Loucy (cell line): ENCODE measurements around the gene PIK3CB.

Source experiments
- H2AFZ ChIP-seq: fragments of 200-600 bp; sonication (generic); 2 replicates; pipeline ENCODE4 v1.6.0; 2016; ENCODE audit warnings: antibody characterized with exemption, mild to moderate bottlenecking, low read length, moderate library complexity
- H3F3A ChIP-seq: fragments of 200-600 bp; 2 replicates; pipeline ENCODE4 v1.6.0; 2016; ENCODE audit warnings: antibody characterized with exemption, low read depth, mild to moderate bottlenecking
- H3K27me3 ChIP-seq: fragments of 200-600 bp; sonication (generic); 2 replicates; pipeline ENCODE4 v1.6.1; 2014; ENCODE audit warnings: low read length, mild to moderate bottlenecking; ENCODE audit not compliant: insufficient read depth, poor library complexity, severe bottlenecking
- H3K36me3 ChIP-seq: fragments of 200-600 bp; sonication (generic); 2 replicates; pipeline ENCODE4 v1.6.1; 2016; ENCODE audit warnings: low read length; ENCODE audit not compliant: insufficient read depth
- H3K4me1 ChIP-seq: fragments of 200-600 bp; sonication (generic); 2 replicates; pipeline ENCODE4 v1.5.1; 2014; ENCODE audit warnings: low read length, mild to moderate bottlenecking; ENCODE audit not compliant: insufficient read depth, poor library complexity, severe bottlenecking
- H3K4me2 ChIP-seq: fragments of 200-600 bp; sonication (generic); 2 replicates; pipeline ENCODE4 v1.6.0; 2014; ENCODE audit warnings: antibody characterized with exemption, low read length, low read depth, mild to moderate bottlenecking; ENCODE audit not compliant: poor library complexity, severe bottlenecking
- H3K4me3 ChIP-seq: fragments of 200-600 bp; sonication (generic); 2 replicates; pipeline ENCODE4 v1.5.1; 2014; ENCODE audit warnings: low read length, mild to moderate bottlenecking, mixed read lengths; ENCODE audit not compliant: poor library complexity, severe bottlenecking
- H3K79me2 ChIP-seq: fragments of 200-600 bp; sonication (generic); 2 replicates; pipeline ENCODE4 v1.6.1; 2014; ENCODE audit warnings: low read length; ENCODE audit not compliant: insufficient read depth
- H3K9ac ChIP-seq: fragments of 200-600 bp; sonication (generic); 2 replicates; pipeline ENCODE4 v1.6.0; 2014; ENCODE audit warnings: mild to moderate bottlenecking, low read depth, low read length, moderate library complexity; ENCODE audit not compliant: poor library complexity, severe bottlenecking
- H3K9me2 ChIP-seq: fragments of 200-600 bp; sonication (generic); replicated peaks from 2 replicates; pipeline ENCODE4 v1.6.1; 2016; ENCODE audit warnings: low read depth, low read length, mixed read lengths
- H3K9me3 ChIP-seq: fragments of 200-600 bp; sonication (generic); 2 replicates; pipeline ENCODE4 v1.6.1; 2014; ENCODE audit warnings: mild to moderate bottlenecking, antibody characterized with exemption, low read length, low read depth; ENCODE audit not compliant: insufficient read depth
- H4K20me1 ChIP-seq: fragments of 200-600 bp; sonication (generic); 2 replicates; pipeline ENCODE4 v1.6.0; 2014; ENCODE audit warnings: antibody characterized with exemption, low read length, mild to moderate bottlenecking; ENCODE audit not compliant: insufficient read depth, poor library complexity, severe bottlenecking
- EZH2phosphoT487 ChIP-seq: fragments of 200-600 bp; IDR thresholded peaks from 2 replicates; pipeline ENCODE4 v1.6.1; 2018; ENCODE audit warnings: antibody characterized with exemption, mild to moderate bottlenecking, moderate library complexity, borderline replicate concordance
- TF ChIP-seq, protein P1 (sequence below): fragments of 200-600 bp; sonication (generic); conservative IDR thresholded peaks from 2 replicates; pipeline ENCODE4 v1.5.1; 2014; ENCODE audit warnings: mild to moderate bottlenecking, antibody characterized with exemption, low read length

The PIK3CB gene

DNA sequence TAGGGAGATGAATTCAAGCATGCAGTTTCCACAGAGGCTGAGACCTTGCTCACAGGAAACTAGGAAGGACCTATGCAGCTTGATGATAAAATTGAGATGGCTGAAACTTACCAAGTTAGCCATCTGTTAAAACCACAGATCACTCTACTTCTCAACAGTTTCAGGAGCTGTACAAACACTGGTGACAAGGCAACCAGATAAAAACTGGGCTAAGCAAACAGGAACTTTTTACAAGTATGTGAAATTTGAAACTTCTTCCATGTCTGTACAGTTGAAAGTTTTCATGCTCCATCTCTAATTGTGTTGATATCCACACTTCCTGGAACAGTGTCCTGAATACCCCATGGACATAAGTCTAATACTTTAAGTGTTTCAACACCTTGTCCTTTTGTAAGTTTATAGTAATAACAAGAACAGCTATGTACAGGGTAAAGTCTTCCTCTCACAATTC lies 147.9 kb downstream of the PIK3CB start:
- no peak for TF ChIP-seq EZH2phosphoT487
- TF ChIP-seq, protein P1, sequence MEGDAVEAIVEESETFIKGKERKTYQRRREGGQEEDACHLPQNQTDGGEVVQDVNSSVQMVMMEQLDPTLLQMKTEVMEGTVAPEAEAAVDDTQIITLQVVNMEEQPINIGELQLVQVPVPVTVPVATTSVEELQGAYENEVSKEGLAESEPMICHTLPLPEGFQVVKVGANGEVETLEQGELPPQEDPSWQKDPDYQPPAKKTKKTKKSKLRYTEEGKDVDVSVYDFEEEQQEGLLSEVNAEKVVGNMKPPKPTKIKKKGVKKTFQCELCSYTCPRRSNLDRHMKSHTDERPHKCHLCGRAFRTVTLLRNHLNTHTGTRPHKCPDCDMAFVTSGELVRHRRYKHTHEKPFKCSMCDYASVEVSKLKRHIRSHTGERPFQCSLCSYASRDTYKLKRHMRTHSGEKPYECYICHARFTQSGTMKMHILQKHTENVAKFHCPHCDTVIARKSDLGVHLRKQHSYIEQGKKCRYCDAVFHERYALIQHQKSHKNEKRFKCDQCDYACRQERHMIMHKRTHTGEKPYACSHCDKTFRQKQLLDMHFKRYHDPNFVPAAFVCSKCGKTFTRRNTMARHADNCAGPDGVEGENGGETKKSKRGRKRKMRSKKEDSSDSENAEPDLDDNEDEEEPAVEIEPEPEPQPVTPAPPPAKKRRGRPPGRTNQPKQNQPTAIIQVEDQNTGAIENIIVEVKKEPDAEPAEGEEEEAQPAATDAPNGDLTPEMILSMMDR = no peak
- Histone ChIP-seq H4K20me1 (no peaks in the 10 kb centered on the region), H3K4me2 (peak overlapping the region; percentile 65), H3K4me1 (peaks cover 64% of the 10 kb centered on the region), H3F3A (peaks cover 17% of the 10 kb centered on the region), H3K9me2 (no peaks in the 10 kb centered on the region), H3K36me3 (no peaks in the 10 kb centered on the region), H2AFZ (no peak overlapping the region), H3K4me3 (peak overlapping the region; percentile 58), H3K79me2 (no peaks in the 10 kb centered on the region), H3K27me3 (no peaks in the 10 kb centered on the region), H3K9ac (peak overlapping the region; percentile 63), H3K9me3 (no peaks in the 10 kb centered on the region)

DNA sequence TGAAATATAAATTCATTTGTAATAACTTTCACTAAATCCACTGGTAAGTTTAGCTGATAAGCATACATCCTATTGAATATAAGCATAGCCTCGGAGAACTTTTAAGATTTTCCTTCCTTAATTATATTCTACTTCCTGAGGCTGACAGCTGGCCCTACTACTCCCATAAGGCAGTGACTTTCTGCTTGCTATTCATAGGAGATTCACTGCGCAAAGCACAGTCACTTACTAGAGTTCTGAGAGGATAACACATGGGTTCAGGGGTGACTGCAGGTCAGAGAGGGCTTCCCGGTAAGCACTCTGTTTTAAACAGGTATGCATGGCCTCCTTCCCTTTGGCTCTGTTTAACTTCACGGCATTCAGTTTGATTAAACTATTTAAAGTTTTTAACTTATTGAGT lies 150.3 kb downstream of the PIK3CB start:
- Histone ChIP-seq H3K4me2 (peak overlapping the region; percentile 36), H3K9me3 (no peaks in the 10 kb centered on the region), H3K27me3 (no peaks in the 10 kb centered on the region), H3K79me2 (no peaks in the 10 kb centered on the region), H3F3A (peaks cover 14% of the 10 kb centered on the region), H2AFZ (no peak overlapping the region), H4K20me1 (no peaks in the 10 kb centered on the region), H3K4me3 (no peak overlapping the region), H3K36me3 (no peaks in the 10 kb centered on the region), H3K4me1 (peaks cover 63% of the 10 kb centered on the region), H3K9me2 (no peaks in the 10 kb centered on the region), H3K9ac (peak overlapping the region; percentile 25)
- TF ChIP-seq, protein P1 = no peak
- TF ChIP-seq EZH2phosphoT487 = no peak

- no peaks in the 10 kb centered on the region for H3K9me3 ChIP-seq
- TF ChIP-seq, protein P1 = no peak
- TF ChIP-seq EZH2phosphoT487 = no peak
- no peak overlapping the region for H3K4me2 ChIP-seq
- H3K27me3 ChIP-seq = no peaks in the 10 kb centered on the region
- H4K20me1 ChIP-seq = no peaks in the 10 kb centered on the region
- no peaks in the 10 kb centered on the region for H3K79me2 ChIP-seq
- H3K36me3 ChIP-seq = peaks cover 2% of the 10 kb centered on the region; the same call in 1 of the 2 replicates
- H2AFZ ChIP-seq = no peak overlapping the region
- peaks cover 48% of the 10 kb centered on the region for H3K4me1 ChIP-seq
- H3K9me2 ChIP-seq = no peaks in the 10 kb centered on the region
- H3K4me3 ChIP-seq = no peak overlapping the region
- H3K9ac ChIP-seq = no peak overlapping the region
- peaks cover 11% of the 10 kb centered on the region for H3F3A ChIP-seq
These were observed 152.1 kb downstream of the PIK3CB start for GRCh38 chr3:138682648-138683047.
